ENCODE data around the gene ARL4D.
"Not testable (repeated sequence)": the region's sequence is repeated elsewhere in the genome, so short reads cannot be mapped to it uniquely, and the experiment has no call there.

The ARL4D gene

DNA sequence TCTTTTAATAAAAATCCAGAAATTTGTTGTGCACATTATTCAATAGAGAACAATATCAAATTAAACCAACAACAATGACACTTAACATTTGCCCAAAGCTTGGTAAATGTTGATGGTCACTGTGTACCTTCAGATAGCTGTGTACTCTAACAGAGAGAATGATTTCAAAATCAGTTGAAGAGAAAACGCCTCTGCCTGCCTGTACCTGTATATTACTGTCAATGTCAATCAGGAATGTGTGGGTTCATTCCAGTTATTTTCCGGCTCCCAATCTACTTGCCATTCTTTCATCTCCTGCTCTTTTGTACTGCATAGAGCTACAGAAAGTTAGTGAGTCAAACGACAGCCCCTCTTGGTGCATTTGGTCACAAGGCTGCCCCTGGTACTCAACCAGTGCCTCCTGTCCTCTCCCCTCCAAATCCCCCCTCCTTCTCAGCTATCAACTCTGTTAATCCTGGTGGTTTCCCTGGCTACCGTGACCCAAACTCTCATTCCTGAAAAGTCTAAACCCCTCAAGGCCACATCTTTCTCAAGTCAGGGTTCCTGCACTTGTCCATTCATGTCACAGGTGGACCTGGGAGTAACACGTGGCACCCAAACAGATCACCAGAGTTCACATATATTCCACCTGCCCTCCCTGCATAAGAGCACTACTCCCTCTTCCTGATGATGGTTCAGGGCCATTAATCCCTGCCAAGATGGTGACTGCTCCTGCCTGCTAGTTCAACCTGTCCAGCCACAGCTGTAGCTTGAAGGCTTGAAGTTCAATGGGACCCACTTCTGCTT, 13.6 kb upstream of the ARL4D start:
- no peak overlapping the region for H3K27ac ChIP-seq (ENCODE audit: low read length)
- H3K4me1 ChIP-seq (ENCODE audit: control insufficient read depth, low read depth, low read length): no peaks in the 10 kb centered on the region
- H3K4me3 ChIP-seq (ENCODE audit: low read length): no peak overlapping the region
- H3K27me3 ChIP-seq (ENCODE audit: control insufficient read depth, insufficient read depth, low read length): no peaks in the 10 kb centered on the region
- no peaks in the 10 kb centered on the region for H3K36me3 ChIP-seq (ENCODE audit: control insufficient read depth, low read depth, low read length)
- peaks cover 2% of the 10 kb centered on the region for H3K9me3 ChIP-seq (ENCODE audit: control insufficient read depth, low read depth, low read length)
- no peak overlapping the region for H3K9ac ChIP-seq (ENCODE audit: low read length)

GRCh38 chr17:43388359-43389045, 10.3 kb upstream of the ARL4D start:
- Histone ChIP-seq H3K9me3 (ENCODE audit: control insufficient read depth, low read depth, low read length) (no peaks in the 10 kb centered on the region), H3K4me1 (ENCODE audit: control insufficient read depth, low read depth, low read length) (no peaks in the 10 kb centered on the region), H3K36me3 (ENCODE audit: control insufficient read depth, low read depth, low read length) (no peaks in the 10 kb centered on the region), H3K9ac (ENCODE audit: low read length) (peak overlapping the region; percentile 62), H3K4me3 (ENCODE audit: low read length) (peak overlapping the region; percentile 92), H3K27me3 (ENCODE audit: control insufficient read depth, insufficient read depth, low read length) (no peaks in the 10 kb centered on the region), H3K27ac (ENCODE audit: low read length) (no peak overlapping the region)

- Histone ChIP-seq H3K4me3 (ENCODE audit: low read length) (peak overlapping the region; percentile 92), H3K9ac (ENCODE audit: low read length) (peak overlapping the region; percentile 62), H3K27me3 (ENCODE audit: control insufficient read depth, insufficient read depth, low read length) (no peaks in the 10 kb centered on the region), H3K4me1 (ENCODE audit: control insufficient read depth, low read depth, low read length) (no peaks in the 10 kb centered on the region), H3K9me3 (ENCODE audit: control insufficient read depth, low read depth, low read length) (no peaks in the 10 kb centered on the region), H3K36me3 (ENCODE audit: control insufficient read depth, low read depth, low read length) (no peaks in the 10 kb centered on the region), H3K27ac (ENCODE audit: low read length) (no peak overlapping the region)
Observed at GRCh38 chr17:43389046-43389947, 9.5 kb upstream of the ARL4D start.

DNA sequence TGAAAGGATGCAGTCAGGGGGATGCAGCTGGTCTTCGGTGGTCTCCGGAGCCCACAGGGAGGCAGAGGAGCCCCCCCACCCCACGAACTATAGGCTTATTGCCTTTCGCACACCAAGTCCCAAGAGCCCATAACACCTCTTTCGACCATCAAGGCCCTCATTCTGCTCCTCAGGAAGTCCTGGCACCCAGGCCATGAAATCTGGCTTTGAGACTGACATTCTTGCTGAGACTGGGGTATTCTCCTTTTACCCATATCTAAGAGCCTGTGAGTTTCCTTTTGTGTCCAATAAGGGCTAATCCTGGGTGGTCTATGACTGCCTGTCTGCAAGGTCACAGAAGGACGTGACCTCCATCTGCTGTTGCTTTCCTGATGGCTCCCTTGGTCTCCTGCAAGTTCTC, 6.4 kb upstream of the ARL4D start:
- Histone ChIP-seq H3K36me3 (ENCODE audit: control insufficient read depth, low read depth, low read length) (no peaks in the 10 kb centered on the region), H3K27ac (ENCODE audit: low read length) (no peak overlapping the region), H3K4me1 (ENCODE audit: control insufficient read depth, low read depth, low read length) (no peaks in the 10 kb centered on the region), H3K27me3 (ENCODE audit: control insufficient read depth, insufficient read depth, low read length) (no peaks in the 10 kb centered on the region), H3K9ac (ENCODE audit: low read length) (no peak overlapping the region), H3K4me3 (ENCODE audit: low read length) (no peak overlapping the region), H3K9me3 (ENCODE audit: control insufficient read depth, low read depth, low read length) (no peaks in the 10 kb centered on the region)

DNA sequence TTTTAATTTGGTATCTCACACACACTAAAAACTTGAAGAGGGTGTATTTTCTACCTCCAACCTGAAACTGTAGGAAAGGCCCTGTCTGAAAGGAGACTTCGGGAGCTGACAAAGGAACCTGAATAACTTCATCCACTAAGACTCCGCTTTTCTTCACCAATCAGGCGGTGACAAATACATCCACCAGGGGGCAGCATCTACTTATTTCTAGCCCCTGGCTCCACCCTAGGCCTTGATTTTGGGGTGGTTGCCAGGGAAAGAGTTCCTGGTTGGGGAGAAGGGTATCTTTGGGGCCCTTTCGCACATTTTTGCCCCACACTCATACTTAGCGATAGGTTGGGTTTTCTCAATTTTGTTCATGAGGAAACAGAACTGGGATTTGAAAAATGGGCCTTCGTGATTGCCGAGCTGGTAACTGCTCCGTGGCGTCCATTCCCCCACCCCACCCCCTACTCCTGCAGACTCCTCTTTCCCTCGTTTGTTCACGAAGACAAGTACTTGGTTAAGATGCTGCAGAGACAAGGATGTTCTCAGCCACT, 4.8 kb upstream of the ARL4D start:
- no peaks in the 10 kb centered on the region for H3K4me1 ChIP-seq (ENCODE audit: control insufficient read depth, low read depth, low read length)
- H3K4me3 ChIP-seq (ENCODE audit: low read length): no peak overlapping the region
- H3K27me3 ChIP-seq (ENCODE audit: control insufficient read depth, insufficient read depth, low read length): no peaks in the 10 kb centered on the region
- H3K27ac ChIP-seq (ENCODE audit: low read length): no peak overlapping the region
- H3K36me3 ChIP-seq (ENCODE audit: control insufficient read depth, low read depth, low read length): no peaks in the 10 kb centered on the region
- H3K9me3 ChIP-seq (ENCODE audit: control insufficient read depth, low read depth, low read length): no peaks in the 10 kb centered on the region
- no peak overlapping the region for H3K9ac ChIP-seq (ENCODE audit: low read length)

GRCh38 chr17:43394696-43395095, 4.1 kb upstream of the ARL4D start:
- H3K27ac ChIP-seq (ENCODE audit: low read length); H3K36me3 ChIP-seq (ENCODE audit: control insufficient read depth, low read depth, low read length); H3K9ac ChIP-seq (ENCODE audit: low read length); H3K27me3 ChIP-seq (ENCODE audit: control insufficient read depth, insufficient read depth, low read length); H3K4me3 ChIP-seq (ENCODE audit: low read length); H3K4me1 ChIP-seq (ENCODE audit: control insufficient read depth, low read depth, low read length); H3K9me3 ChIP-seq (ENCODE audit: control insufficient read depth, low read depth, low read length): not testable (repeated sequence)

GRCh38 chr17:43395165-43395564, 3.6 kb upstream of the ARL4D start:
- no peak overlapping the region for H3K4me3 ChIP-seq (ENCODE audit: low read length)

DNA sequence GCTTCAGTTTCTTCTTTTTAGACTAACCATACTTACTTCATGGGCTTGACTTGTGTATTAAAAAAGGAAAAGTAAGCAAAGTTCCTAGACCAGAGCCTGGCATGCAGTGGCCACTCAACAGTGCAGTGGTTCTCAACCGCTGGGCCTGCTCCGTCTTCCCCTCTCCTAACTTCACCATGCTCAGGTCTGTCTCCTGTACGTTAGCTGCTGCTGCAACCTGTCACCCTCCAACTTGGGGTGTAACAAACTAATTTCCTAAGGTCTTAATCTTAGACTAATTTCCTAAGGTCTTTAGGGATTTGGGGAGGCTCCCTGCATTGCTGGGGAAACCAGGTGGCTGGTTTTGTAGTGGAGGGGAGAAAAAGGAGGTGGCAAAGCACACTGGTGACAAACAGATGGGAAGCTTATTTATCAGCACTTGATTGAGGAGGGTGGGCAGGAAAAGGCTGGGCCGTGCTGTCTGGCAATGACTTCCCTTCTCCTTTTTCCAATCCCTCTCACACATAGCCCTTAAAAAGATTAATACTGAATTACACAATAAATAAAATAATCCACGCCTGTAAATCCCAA, 2.2 kb upstream of the ARL4D start:
- no peaks in the 10 kb centered on the region for H3K27me3 ChIP-seq (ENCODE audit: control insufficient read depth, insufficient read depth, low read length)
- H3K36me3 ChIP-seq (ENCODE audit: control insufficient read depth, low read depth, low read length): no peaks in the 10 kb centered on the region
- no peak overlapping the region for H3K27ac ChIP-seq (ENCODE audit: low read length)
- no peak overlapping the region for H3K4me3 ChIP-seq (ENCODE audit: low read length)
- H3K9ac ChIP-seq (ENCODE audit: low read length): no peak overlapping the region
- no peaks in the 10 kb centered on the region for H3K4me1 ChIP-seq (ENCODE audit: control insufficient read depth, low read depth, low read length)
- H3K9me3 ChIP-seq (ENCODE audit: control insufficient read depth, low read depth, low read length): no peaks in the 10 kb centered on the region

More at GRCh38 chr17:43395165-43395564, 3.6 kb upstream of the ARL4D start:
- H3K9ac ChIP-seq (ENCODE audit: low read length): no peak overlapping the region
- no peaks in the 10 kb centered on the region for H3K9me3 ChIP-seq (ENCODE audit: control insufficient read depth, low read depth, low read length)
- H3K4me1 ChIP-seq (ENCODE audit: control insufficient read depth, low read depth, low read length): no peaks in the 10 kb centered on the region
- H3K36me3 ChIP-seq (ENCODE audit: control insufficient read depth, low read depth, low read length): no peaks in the 10 kb centered on the region
- H3K27ac ChIP-seq (ENCODE audit: low read length): no peak overlapping the region
- no peaks in the 10 kb centered on the region for H3K27me3 ChIP-seq (ENCODE audit: control insufficient read depth, insufficient read depth, low read length)

- no peaks in the 10 kb centered on the region for H3K27me3 ChIP-seq (ENCODE audit: control insufficient read depth, insufficient read depth, low read length)
- no peaks in the 10 kb centered on the region for H3K4me1 ChIP-seq (ENCODE audit: control insufficient read depth, low read depth, low read length)
- peak overlapping the region; percentile 61 for H3K4me3 ChIP-seq (ENCODE audit: low read length)
- no peaks in the 10 kb centered on the region for H3K36me3 ChIP-seq (ENCODE audit: control insufficient read depth, low read depth, low read length)
- H3K9ac ChIP-seq (ENCODE audit: low read length): no peak overlapping the region
- no peaks in the 10 kb centered on the region for H3K9me3 ChIP-seq (ENCODE audit: control insufficient read depth, low read depth, low read length)
- H3K27ac ChIP-seq (ENCODE audit: low read length): no peak overlapping the region
Observed at GRCh38 chr17:43399839-43400328, 1.1 kb downstream of the ARL4D start.

DNA sequence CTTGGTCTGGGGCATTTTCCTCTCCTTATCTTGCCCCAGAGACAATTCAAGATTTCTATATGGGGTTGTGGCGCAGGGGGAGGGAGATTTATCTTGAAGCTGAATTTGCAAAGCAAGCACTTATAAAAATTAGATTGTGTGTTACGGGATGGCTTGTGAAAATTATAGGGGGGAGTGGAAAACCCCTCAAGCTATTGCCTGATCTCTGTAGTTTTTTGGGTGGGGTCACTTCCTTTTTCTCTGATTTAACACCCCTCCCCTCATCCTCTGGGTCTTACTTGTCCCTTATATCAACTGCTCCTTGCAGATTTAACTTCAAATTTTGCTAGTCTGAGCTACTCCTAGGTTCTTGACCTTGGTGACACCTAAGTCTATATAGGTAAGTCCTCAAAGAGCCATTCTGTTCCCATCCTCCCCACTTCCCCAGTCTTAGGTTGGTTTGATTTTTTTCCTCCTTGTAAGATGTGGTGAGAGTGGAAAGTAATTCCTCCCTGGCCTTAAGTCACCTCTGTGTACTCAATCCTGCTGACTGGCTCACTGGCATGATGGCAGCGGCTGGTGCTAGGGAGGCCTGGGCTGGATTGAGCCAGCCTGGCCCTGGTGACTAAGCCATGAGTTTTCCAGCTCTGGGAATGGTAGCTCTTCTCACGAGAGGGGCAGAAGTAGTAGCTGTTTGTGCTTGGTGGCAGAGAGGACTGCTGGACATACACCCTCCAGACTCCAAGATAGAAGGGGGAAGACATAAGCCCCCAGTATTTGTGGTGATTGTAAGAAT, 2.3 kb downstream of the ARL4D start:
- Histone ChIP-seq H3K27me3 (ENCODE audit: control insufficient read depth, insufficient read depth, low read length) (no peaks in the 10 kb centered on the region), H3K27ac (ENCODE audit: low read length) (no peak overlapping the region), H3K9me3 (ENCODE audit: control insufficient read depth, low read depth, low read length) (no peaks in the 10 kb centered on the region), H3K36me3 (ENCODE audit: control insufficient read depth, low read depth, low read length) (no peaks in the 10 kb centered on the region), H3K9ac (ENCODE audit: low read length) (no peak overlapping the region), H3K4me1 (ENCODE audit: control insufficient read depth, low read depth, low read length) (no peaks in the 10 kb centered on the region), H3K4me3 (ENCODE audit: low read length) (no peak overlapping the region)
